Fibroblast of skin of left quadriceps (primary cell): Measurements from ENCODE around the gene ANGEL1.

Experiments
- DNase-seq, 2 experiments: peaks; one replicate each; pipeline ENCODE4 v3.0.0-alpha.2; 2013; ENCODE audit warnings: low read depth in 2 of 2

The ANGEL1 gene

DNA sequence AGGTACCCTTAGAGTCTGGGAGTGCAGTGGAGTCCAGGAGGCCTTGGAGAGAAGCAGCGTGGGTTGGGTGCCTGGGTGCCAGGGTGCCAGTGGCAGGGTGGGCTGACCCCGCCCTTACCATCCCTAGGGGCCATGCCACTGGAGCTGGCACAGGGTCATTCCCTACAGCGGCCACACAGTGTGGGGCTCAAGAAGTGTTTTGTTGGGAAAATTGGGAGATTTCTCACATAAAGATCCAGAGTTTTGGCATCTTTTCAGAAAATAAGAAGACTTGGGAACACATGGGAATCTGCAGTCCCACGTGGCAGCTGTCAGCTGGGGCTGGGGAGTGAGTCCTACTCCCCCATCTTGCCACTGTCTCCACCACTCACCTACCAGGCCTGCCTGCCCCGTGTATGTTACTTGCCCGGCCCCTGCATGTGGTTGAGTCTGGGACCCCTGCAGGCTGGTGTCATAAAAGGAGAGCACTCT, 47.2 kb downstream of the ANGEL1 start:
- no peak for DNase-seq

- no peak for DNase-seq
Observed at GRCh38 chr14:76763096-76764041, 49.3 kb downstream of the ANGEL1 start.

- DNase-seq = no peak
Observed at GRCh38 chr14:76762411-76763095, 50.1 kb downstream of the ANGEL1 start.

GRCh38 chr14:76761960-76762410, 50.7 kb downstream of the ANGEL1 start:
- no peak for DNase-seq

DNA sequence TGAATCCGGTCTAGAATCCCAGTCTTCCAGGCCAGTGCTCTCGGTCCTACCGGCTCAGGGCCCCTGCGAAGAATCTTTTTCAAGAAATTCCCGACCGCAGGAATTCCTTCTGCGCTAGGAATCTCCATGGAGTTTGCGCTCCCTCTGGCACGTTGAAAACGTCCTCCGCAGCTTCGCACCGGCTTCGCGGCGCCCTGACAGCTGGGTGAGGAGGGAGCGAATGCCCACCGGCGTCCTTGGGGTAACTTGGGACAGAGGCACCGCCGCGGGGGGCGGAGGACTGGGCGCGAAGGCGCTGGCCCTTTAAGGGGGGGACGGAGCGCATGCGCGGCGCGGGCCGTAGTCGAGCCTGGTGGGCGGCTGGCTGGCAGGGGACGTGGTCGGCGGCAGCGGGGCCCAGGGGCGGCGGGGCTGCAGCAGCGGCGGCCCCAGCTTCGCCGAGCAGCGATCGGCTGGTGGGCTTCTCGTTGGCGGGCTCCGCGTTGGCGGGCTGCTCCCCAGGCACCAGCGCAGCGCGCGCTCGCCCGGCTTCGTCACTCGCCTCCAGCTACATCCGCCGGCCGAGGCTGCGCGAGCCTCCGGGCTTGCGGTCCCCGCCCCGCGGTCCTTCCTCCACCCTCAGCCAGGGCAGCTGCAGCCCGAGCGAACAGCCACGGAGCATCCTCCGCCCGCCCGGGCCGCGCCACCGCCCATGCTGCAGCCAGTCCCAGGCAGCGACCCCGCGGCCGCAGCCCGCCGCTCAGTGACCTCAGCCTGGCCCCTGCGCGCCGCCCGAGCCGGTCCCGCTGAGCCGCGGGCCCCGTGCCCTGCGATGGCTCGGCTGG, 51.3 kb downstream of the ANGEL1 start, which contains the start of gene VASH1:
VASH1 (plus strand) TSS at position 333 of the 824 bp plus-strand sequence. CDS start 1,354 bp downstream, outside the sequence.
- DNase-seq = peak; percentile 35 to 36

DNA sequence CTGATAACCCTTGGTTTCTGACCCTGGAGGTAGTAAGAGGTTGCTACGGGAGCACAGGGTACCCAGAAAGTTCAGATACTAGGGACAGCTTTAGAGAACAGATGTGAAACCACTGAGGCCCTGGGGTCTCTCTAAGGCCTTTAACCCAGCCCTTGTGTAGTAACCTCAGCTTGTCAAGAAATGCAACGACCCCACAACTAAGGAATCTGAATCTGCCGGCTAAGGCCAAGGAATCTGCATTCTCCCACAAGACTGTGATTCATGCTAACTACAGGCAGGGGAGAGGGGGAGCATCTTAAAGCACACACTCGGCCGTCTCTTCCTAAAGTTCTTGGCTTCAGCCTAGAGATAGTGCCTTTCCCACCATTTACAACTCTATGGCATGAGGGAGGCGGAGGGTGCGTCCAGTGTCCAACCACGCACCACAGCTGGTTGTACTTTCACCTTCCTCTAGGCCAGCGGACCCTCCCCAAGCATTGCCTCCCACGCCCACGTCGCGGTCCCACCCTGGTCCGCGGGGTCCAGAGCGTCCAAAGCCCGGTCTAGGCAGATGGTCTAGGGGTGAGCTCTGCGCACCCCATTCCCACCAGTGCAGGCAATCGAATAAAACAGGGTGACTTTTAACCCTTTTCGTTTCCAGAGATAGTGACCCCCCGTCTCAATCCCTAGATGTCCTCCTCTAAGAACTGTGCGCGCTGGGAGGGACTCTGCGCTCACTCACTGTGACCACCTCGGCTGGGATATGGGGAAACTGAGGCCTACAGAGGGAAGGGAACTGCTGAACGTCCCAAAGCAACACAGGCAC, 52.1 kb downstream of the ANGEL1 start:
- DNase-seq = no peak

GRCh38 chr14:76759589-76759988, 53.1 kb downstream of the ANGEL1 start:
- no peak for DNase-seq

DNA sequence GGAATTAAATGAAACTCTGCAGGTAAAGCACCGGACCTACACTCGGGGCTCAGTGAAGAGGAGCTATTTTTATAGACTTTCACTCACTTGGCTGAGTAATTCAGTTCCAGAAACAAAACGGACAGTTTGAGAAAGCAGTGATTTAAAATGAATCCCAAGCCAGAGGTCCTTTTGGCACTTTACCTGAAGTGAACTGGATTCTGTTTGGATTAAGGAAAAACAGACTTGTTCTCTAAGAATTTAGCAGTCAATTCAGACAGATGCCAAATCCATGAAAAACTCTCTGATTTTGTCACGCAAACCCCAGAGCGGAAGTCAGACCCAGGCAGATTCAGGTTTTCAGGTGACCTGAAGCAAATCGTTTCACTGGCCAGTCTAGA, 56.3 kb downstream of the ANGEL1 start:
- no peak for DNase-seq

GRCh38 chr14:76755610-76756370, 56.9 kb downstream of the ANGEL1 start:
- DNase-seq = no peak

DNA sequence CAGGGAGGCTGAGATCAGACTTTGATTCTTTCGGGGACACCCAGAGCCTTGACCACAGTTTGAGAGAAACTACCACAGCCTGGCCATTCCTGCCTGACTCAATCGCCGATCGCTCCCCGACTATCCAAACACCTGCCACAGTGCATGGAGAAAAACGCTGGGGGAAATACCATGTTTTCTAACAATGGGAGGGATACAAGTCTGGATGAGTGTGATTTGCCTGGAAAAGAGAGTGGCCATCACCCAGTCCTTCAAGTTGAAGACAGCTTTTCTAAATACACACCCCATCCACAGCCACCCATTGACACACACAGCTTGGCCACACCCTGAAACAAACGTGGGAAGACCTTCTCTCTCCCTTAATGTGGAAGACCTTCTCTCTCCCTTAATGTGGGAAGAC, 58.1 kb downstream of the ANGEL1 start:
- no peak for DNase-seq

- no peak for DNase-seq
Observed at GRCh38 chr14:76753541-76754198, 59.0 kb downstream of the ANGEL1 start.

DNA sequence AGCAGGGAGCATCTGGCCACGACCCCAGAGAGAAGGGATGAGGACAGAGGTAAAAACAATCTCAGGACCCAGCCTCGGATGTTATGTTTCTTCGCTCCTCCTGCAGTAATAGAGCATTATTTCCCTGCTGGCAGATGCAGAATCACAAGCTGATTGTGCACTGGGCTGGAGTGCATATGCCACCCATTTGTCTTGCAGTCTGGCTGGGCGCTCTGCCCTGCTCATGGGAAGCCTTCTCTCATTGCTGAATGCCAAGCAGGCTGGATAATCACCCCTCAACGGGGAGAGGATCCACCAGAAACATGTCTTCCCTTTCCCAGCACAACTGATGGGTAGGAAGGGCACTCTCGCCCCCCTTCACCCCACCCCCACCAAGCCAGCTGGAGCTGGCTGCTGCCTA, 59.9 kb downstream of the ANGEL1 start:
- no peak for DNase-seq

- no peak for DNase-seq
Observed at GRCh38 chr14:76742966-76743365, 69.7 kb downstream of the ANGEL1 start.

DNA sequence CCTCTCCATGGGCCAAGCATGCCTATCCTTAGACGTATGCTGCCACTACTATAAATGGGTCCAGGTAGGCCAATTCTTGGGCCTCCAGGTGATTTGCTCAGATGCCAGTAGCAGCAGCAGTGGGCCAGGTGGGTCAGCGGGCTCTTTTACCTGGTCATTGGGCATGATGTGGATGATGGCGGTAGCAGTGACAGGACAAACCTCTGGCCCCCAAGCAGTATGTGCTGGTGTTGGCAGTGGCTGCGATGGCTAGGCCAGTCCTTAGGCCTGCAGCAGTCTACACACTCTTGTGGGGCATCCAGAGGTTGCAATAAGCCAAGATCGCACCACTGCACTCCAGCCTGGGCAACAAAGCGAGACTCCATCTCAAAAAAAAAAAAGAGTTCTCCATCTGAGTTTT, 70.5 kb downstream of the ANGEL1 start:
- no peak for DNase-seq

GRCh38 chr14:76741074-76741473, 71.6 kb downstream of the ANGEL1 start:
- DNase-seq = no peak
